ENCODE results near the gene INTS11. TPM values are rescaled to one million over a fixed set of nuclear protein-coding genes. Genes with fewer than 3 reads are reported as not detected.

INTS11 gene
- total RNA-seq, 1 experiment from 2014 or later = 254 TPM

DNA sequence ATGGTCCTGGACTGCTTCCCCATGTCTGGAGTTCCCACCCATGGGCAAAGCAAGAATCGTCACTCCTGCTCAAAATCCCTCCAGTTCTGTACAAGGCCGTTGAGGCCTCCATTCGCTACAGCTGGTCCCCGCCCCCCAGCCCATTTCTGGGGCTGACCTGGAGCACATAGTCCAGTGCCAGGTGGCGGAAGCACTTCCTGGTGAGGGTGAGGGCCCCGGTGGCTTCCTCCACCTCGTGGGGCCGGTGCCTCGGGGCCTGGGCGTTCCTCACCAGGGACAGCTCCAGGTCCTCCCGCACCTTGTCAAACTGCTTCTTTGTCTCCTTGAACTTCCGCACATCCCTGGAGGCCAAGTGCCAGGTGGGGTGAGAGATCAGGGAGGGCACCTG, 24.1 kb downstream of the INTS11 start:
- H3F3A ChIP-seq (ENCODE audit: low read length, unreplicated experiment) = no peaks in the 10 kb centered on the region
- no peak overlapping the region for H3K4me2 ChIP-seq (ENCODE audit: low read length)
- DNase-seq (no peak), ATAC-seq (no peak)
- BruUV-seq (replicated peaks) = no TSS peak
- no peak overlapping the region for H3K27ac ChIP-seq (ENCODE audit: low read length)
- TF ChIP-seq EZH2phosphoT487 (IDR thresholded peaks at IDR 0.05; ENCODE audit: borderline replicate concordance, low read length) (no peak), EZH2 (IDR thresholded peaks at IDR 0.05; ENCODE audit: low read length, unreplicated experiment) (no peak)
- TF ChIP-seq, protein P1, sequence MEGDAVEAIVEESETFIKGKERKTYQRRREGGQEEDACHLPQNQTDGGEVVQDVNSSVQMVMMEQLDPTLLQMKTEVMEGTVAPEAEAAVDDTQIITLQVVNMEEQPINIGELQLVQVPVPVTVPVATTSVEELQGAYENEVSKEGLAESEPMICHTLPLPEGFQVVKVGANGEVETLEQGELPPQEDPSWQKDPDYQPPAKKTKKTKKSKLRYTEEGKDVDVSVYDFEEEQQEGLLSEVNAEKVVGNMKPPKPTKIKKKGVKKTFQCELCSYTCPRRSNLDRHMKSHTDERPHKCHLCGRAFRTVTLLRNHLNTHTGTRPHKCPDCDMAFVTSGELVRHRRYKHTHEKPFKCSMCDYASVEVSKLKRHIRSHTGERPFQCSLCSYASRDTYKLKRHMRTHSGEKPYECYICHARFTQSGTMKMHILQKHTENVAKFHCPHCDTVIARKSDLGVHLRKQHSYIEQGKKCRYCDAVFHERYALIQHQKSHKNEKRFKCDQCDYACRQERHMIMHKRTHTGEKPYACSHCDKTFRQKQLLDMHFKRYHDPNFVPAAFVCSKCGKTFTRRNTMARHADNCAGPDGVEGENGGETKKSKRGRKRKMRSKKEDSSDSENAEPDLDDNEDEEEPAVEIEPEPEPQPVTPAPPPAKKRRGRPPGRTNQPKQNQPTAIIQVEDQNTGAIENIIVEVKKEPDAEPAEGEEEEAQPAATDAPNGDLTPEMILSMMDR (conservative IDR thresholded peaks at IDR 0.05; ENCODE audit: low read depth, low read length) = 0 out of 2 replicates have a peak, but pooled peaks have one; percentile 13
- H3K79me2 ChIP-seq (ENCODE audit: low read length) = peaks cover 17% of the 10 kb centered on the region
- H3K36me3 ChIP-seq (ENCODE audit: low read depth, low read length) = no peaks in the 10 kb centered on the region
- H3K9ac ChIP-seq (ENCODE audit: low read length) = no peak overlapping the region
- peaks cover 4% of the 10 kb centered on the region for H4K20me1 ChIP-seq (ENCODE audit: low read length)
- intact Hi-C loops (cut with micrococcal nuclease) = no loop called here
- peaks cover 6% of the 10 kb centered on the region for H3K4me1 ChIP-seq (ENCODE audit: insufficient read depth, low read length)
- H3K4me3 ChIP-seq (ENCODE audit: low read length) = no peak overlapping the region
- no peaks in the 10 kb centered on the region for H3K27me3 ChIP-seq (ENCODE audit: low read length)
- no peaks in the 10 kb centered on the region for H3K9me3 ChIP-seq (ENCODE audit: low read length)
- ChIA-PET CTCF (interaction anchor here (0.6 kb wide), 1 partner anchor 8 kb away, joined by 3 read pairs; no protein-coding TSS in a partner anchor), POLR2A (ENCODE audit: unreplicated experiment) (no interaction called here)
- no peak overlapping the region for H2AFZ ChIP-seq (ENCODE audit: low read length)
- no peaks in the 10 kb centered on the region for H3K9me2 ChIP-seq (replicated peaks; ENCODE audit: low read length)

DNA sequence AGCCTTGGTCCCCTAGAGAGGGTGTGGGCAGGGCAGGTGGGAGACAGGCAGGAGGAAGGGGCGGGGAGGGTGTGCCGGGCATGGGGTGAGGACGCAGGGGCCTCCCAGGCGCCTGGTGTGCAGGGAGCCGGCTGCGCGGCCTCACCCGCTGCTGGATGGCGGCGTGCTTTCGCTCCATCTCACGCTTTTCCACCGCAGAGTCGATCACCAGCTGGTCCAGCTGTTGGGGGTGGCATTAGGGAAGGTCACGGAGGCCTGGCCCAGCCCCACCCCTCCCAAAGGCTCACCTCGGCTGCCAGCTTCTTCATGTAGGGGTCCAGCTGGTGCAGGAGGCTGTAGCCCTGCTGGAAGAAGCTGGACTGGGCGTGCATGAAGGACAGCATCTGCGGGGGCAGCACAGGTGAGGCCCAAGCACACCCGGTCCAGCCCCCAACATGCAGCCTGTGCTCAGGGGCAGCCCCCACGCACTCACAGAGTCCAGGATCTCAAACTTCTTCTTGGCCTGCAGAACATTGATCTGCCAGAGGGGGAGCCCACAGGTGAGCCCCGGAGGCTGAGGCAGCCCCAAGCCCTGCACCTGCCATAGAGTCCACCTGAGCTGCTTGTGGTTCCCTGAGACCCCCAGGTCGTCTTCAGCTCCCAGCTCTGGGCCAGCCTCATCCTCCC, 24.6 kb downstream of the INTS11 start:
- H3K27ac ChIP-seq (ENCODE audit: low read length) = no peak overlapping the region
- no peaks in the 10 kb centered on the region for H3K9me3 ChIP-seq (ENCODE audit: low read length)
- no peak overlapping the region for H2AFZ ChIP-seq (ENCODE audit: low read length)
- H3K36me3 ChIP-seq (ENCODE audit: low read depth, low read length) = no peaks in the 10 kb centered on the region
- DNase-seq (peak; percentile 54), ATAC-seq (peak; percentile 62)
- H3F3A ChIP-seq (ENCODE audit: low read length, unreplicated experiment) = no peaks in the 10 kb centered on the region
- H3K27me3 ChIP-seq (ENCODE audit: low read length) = no peaks in the 10 kb centered on the region
- H3K9me2 ChIP-seq (replicated peaks; ENCODE audit: low read length) = no peaks in the 10 kb centered on the region
- no peak overlapping the region for H3K9ac ChIP-seq (ENCODE audit: low read length)
- TF ChIP-seq, protein P1 (conservative IDR thresholded peaks at IDR 0.05; ENCODE audit: low read depth, low read length) = peak; percentile 68
- TF ChIP-seq EZH2phosphoT487 (IDR thresholded peaks at IDR 0.05; ENCODE audit: borderline replicate concordance, low read length) (no peak), EZH2 (IDR thresholded peaks at IDR 0.05; ENCODE audit: low read length, unreplicated experiment) (no peak)
- BruUV-seq (replicated peaks) = TSS peak; percentile 25
- peaks cover under 1% of the 10 kb centered on the region; the same call in 1 of the 2 replicates for H3K4me1 ChIP-seq (ENCODE audit: insufficient read depth, low read length)
- no peak overlapping the region for H3K4me2 ChIP-seq (ENCODE audit: low read length)
- H3K79me2 ChIP-seq (ENCODE audit: low read length) = peaks cover 12% of the 10 kb centered on the region
- ChIA-PET CTCF (interaction anchor here (0.6 kb wide), 1 partner anchor 8 kb away, joined by 3 read pairs; no protein-coding TSS in a partner anchor), POLR2A (ENCODE audit: unreplicated experiment) (no interaction called here)
- intact Hi-C loops (cut with micrococcal nuclease) = no loop called here
- no peak overlapping the region for H3K4me3 ChIP-seq (ENCODE audit: low read length)
- no peaks in the 10 kb centered on the region for H4K20me1 ChIP-seq (ENCODE audit: low read length)

Data from PC-3 (cell line).